ENCODE results near the gene STPG4.
"Not testable (repeated sequence)": the region's sequence is repeated elsewhere in the genome, so short reads cannot be mapped to it uniquely, and the experiment has no call there.

Gene STPG4

DNA sequence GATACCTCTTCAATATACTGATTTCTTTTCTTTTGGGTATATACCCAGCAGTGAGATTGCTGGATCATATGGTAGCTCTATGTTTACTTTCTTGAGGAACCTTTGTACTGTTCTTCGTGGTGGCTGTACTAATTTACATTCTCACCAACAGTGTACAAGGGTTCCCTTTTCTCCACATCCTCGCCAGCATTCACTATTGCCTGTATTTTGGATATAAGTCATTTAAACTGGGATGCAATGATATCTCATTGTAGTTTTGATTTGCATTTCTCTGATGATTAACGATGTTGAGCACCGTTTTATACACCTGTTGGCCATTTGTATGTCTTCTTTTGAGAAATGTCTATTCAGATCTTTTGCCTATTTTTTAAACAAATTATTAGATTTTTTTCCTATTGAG is 30.4 kb downstream of the STPG4 start:
- not testable (repeated sequence) for DNase-seq

DNA sequence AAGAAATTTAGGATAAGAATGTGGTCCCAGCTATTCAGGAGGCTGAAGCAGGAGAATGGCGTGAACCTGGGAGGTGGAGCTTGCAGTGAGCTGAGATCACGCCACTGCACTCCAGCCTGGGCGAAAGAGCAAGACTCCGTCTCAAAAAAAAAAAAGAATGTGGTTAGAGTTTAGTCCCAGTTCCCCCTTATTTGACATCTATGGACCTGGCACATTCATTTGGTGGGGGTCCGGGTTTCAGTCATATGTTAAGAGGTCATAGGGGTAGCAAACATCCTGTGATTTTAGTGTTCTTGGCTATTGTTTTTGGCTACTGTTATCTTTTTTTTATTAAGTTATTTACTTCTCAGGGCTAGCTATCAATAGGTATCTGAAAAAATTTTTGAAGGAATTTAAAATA is 34.7 kb downstream of the STPG4 start:
- DNase-seq: not testable (repeated sequence)

DNA sequence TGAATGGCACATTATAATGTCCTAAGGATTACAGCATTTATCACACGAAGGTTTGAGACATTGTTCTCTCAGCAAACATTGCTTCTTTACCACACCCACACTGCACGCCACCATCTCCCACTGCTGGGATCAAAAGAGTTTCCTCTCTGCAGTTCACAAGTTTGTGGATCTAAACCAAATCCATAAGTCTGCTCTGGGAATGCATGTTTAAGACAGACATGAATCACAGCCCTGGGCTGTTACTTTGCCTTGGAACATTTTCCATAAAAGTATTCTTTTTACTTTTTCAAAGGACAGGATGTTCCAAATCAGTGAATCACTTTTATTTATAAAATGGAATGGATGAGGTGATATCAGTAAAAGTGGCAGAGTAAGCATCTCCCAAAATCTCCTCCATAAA is 36.1 kb downstream of the STPG4 start:
- DNase-seq: no peak

- no peak for DNase-seq
Observed at GRCh38 chr2:47118581-47118980, 36.5 kb downstream of the STPG4 start.

GRCh38 chr2:47112665-47113435 is 42.3 kb downstream of the STPG4 start:
- no peak for DNase-seq

- DNase-seq: no peak
Observed at GRCh38 chr2:47109680-47110079, 45.4 kb downstream of the STPG4 start.

GRCh38 chr2:47109007-47109375 is 46.1 kb downstream of the STPG4 start:
- no peak for DNase-seq

GRCh38 chr2:47108267-47109006 is 46.7 kb downstream of the STPG4 start:
- not testable (repeated sequence) for DNase-seq

DNA sequence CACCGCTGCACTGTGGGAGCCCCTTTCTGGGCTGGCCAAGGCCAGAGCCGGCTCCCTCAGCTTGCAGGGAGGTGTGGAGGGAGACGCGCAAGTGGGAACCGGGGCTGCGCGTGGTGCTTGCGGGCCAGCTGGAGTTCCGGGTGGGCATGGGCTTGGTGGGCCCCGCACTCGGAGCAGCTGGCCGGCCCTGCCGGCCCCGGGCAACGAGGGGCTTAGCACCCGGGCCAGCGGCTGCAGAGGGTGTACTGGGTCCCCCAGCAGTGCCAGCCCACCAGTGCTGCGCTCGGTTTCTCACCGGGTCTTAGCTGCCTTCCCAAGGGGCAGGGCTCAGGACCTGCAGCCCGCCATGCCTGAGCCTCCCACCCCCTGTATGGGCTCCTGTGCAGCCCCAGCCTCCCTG is 47.9 kb downstream of the STPG4 start:
- DNase-seq: not testable (repeated sequence)

DNA sequence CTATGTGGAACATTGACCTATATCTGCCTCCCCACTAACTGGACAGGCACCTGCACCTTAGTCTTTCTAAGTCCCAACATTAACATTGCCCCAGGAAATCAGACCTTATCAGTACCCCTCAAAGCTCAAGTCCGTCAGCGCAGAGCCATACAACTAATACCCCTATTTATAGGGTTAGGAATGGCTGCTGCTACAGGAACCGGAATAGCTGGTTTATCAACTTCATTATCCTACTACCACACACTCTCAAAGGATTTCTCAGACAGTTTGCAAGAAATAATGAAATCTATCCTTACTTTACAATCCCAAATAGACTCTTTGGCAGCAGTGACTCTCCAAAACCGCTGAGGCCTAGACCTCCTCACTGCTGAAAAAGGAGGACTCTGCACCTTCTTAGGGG is 48.9 kb downstream of the STPG4 start:
- not testable (repeated sequence) for DNase-seq

DNA sequence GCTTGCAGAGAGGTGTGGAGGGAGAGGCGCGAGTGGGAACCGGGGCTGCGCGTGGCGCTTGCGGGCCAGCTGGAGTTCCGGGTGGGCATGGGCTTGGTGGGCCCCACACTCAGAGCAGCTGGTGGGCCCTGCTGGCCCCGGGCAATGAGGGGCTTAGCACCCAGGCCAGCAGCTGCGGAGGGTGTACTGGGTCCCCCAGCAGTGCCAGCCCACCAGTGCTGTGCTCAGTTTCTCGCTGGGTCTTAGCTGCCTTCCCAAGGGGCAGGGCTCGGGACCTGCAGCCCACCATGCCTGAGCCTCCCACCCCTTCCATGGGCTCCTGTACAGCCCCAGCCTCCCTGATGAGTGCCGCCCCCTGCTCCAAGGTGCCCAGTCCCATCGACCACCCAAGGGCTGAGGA is 55.4 kb downstream of the STPG4 start:
- not testable (repeated sequence) for DNase-seq

DNA sequence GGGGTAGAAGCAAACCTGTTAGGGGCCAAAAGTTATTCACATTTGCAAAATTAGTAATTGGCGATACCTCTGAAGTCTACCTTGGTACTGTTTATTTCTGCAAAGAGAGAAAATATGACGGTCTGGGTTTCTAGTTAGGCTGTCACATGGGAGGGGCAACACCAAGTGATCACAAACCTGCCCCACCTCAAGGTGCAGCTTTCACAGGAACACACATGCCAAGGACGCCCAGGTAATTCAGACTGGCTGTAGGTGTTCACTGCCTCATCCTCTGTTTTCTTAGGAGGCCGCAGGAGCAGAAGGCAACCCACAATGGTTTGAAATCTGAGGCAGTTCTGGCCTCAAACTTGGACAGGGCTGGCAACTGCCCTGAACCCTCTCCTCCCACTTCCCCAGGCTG is 56.2 kb downstream of the STPG4 start:
- DNase-seq: no peak

DNA sequence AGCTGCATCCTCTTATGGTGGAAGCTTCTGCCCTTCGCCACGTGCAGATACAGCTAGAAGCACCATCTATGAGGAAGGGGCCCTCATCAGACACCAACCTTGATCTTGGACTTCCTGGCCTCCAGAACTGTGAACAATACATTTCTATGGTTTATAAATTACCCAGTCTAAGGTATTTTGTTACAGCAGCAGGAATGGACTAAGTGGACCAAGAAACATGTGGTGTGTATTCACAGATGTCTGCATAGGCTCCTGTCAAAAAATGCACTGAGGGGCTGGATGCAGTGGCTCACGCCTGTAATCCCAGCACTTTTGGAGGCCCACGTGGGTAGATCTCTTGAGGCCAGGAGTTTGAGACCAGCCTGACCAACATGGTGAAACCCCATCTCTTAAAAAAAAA is 57.5 kb downstream of the STPG4 start:
- DNase-seq: no peak

GRCh38 chr2:47096451-47096850 is 58.7 kb downstream of the STPG4 start:
- no peak for DNase-seq

DNA sequence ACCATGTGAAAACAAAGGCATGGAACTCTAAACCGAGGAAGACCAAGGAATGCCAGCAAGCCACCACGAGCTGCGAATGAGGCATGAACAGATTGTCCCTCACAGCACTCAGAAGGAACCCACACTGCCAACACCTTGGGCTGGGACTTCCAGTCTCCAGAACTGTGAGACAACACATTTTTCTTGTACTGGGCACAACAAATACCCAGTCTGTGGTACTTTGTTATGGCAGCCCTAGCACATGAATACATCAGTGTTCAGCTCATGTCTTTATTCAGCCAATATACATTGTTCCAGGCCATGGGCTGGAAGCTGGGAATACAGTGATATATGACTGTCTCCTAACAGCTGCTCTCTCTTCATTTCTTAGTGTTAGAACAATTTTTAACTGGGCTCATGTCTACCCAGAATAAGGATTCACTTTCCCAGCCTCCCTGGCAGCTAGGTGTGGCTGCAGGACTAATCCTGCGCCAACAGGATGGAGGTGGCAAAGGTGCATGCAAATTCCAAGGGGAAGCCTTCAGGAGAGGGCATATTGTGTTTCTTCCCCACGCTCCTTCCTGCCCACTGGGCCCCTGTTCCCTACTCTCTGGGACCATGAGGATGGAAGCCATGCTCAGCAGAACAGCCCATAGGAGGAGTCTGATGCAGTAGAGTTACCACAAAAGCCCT is 59.6 kb downstream of the STPG4 start:
- no peak for DNase-seq

- DNase-seq: no peak
Observed at GRCh38 chr2:47094511-47095142, 60.5 kb downstream of the STPG4 start.

GRCh38 chr2:47093626-47094025 is 61.5 kb downstream of the STPG4 start:
- no peak for DNase-seq

- DNase-seq: no peak
Observed at GRCh38 chr2:47092465-47092864, 62.6 kb downstream of the STPG4 start.

DNA sequence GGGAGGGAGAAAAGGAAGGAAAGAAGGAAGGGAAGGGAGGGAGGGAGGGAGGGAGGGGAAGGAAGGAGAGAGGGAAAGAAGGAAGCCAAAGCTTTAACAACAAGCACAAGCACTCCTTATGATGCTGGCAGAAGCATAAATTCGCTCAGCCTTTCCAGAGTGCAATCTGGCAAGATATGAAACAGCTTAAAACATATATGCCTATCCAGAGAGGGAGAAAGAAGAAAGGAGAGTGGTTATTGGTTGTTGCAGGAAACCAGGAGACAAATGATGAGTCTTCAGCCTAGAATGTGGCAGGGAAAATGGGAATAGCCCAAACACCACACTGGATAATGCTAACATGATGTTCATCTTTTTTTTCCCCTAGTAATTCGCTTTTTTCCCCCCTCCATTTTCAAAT is 64.0 kb downstream of the STPG4 start:
- DNase-seq: no peak

DNA sequence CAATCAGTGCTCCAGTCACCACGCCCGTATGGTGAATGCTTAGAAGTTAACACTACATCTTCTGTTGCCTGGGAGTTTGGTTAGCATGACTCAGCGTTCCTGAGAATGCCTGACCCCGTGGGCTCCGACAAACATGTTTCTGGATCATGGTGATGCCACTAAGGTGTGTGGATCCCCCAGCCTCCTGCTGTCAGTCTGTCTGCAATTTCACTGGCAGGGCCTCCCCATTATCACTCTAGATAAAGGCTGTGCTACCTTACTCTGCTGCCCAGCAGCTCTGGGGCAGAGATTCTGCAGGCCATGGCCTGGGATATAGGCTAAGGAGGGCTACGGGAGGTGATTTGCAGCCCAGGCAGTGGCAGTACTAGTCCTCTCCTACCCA is 66.0 kb downstream of the STPG4 start:
- DNase-seq: no peak

- no peak for DNase-seq
Observed at GRCh38 chr2:47088371-47089082, 66.6 kb downstream of the STPG4 start.

DNA sequence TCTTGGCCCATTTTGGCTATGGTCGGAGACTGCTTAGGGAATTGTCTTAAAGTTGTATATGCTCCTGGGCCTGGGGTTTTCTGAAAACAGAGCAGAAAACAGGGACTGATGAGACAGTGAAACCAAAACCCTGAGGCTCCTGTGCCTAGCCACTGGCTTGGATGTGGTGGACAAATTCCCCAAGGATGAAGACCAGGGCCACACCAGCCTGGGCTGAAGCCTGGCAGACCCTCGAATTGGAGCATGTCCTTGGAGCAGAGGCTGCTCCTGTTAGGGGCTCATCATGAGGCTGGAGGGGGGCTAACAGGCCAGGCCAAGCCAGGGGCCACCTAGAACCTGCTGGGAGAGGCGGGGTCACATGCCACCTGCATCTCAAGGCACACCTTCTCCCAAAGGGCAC is 68.1 kb downstream of the STPG4 start:
- DNase-seq: no peak

- no peak for DNase-seq
Observed at GRCh38 chr2:47086571-47086970, 68.5 kb downstream of the STPG4 start.

Data from stimulated activated CD4-positive, alpha-beta T cell treated with anti-CD3 and anti-CD28 coated beads, Interleukin-15, amount 100 ng/mL, for 24 hours (primary cell).